CD4-positive, alpha-beta T cell treated with Interferon gamma for 1 hour (primary cell): ENCODE measurements around the gene ADCY3.

Experiments
- DNase-seq: peaks from one replicate; pipeline ENCODE4 v3.0.0-alpha.2; 2020

The ADCY3 gene

GRCh38 chr2:24920098-24920808, at the start of gene ADCY3:
Gene ADCY3, minus strand, starts transcription at chr2:24920237. Its CDS starts 1,250 bp downstream, at chr2:24918987.
- peak; percentile 53 for DNase-seq

GRCh38 chr2:24969784-24970183, 49.7 kb upstream of the ADCY3 start:
- no peak for DNase-seq

GRCh38 chr2:24961903-24962302, 41.9 kb upstream of the ADCY3 start:
- no peak for DNase-seq

- DNase-seq, result no peak
These were observed 39.7 kb upstream of the ADCY3 start for GRCh38 chr2:24959761-24960160.

GRCh38 chr2:24958411-24958935, 38.4 kb upstream of the ADCY3 start:
- no peak for DNase-seq

GRCh38 chr2:24957976-24958375, 37.9 kb upstream of the ADCY3 start:
- no peak for DNase-seq

GRCh38 chr2:24957221-24957620, 37.2 kb upstream of the ADCY3 start:
- no peak for DNase-seq

- no peak for DNase-seq
These were observed 35.9 kb upstream of the ADCY3 start for GRCh38 chr2:24955921-24956320.

- no peak for DNase-seq
These were observed 35.2 kb upstream of the ADCY3 start for GRCh38 chr2:24955232-24955631.

- no peak for DNase-seq
These were observed 30.1 kb upstream of the ADCY3 start for GRCh38 chr2:24950102-24950501.

- no peak for DNase-seq
These were observed 28.5 kb upstream of the ADCY3 start for GRCh38 chr2:24948506-24948905.

GRCh38 chr2:24947561-24948157, 27.6 kb upstream of the ADCY3 start:
- DNase-seq, result no peak

GRCh38 chr2:24945907-24946306, 25.9 kb upstream of the ADCY3 start:
- no peak for DNase-seq

GRCh38 chr2:24943427-24944053, 23.5 kb upstream of the ADCY3 start:
- no peak for DNase-seq

- no peak for DNase-seq
These were observed 19.3 kb upstream of the ADCY3 start for GRCh38 chr2:24939353-24939752.

GRCh38 chr2:24937236-24937635, 17.2 kb upstream of the ADCY3 start:
- DNase-seq, result no peak

GRCh38 chr2:24935145-24935544, 15.1 kb upstream of the ADCY3 start:
- DNase-seq, result no peak

- no peak for DNase-seq
These were observed 12.7 kb upstream of the ADCY3 start for GRCh38 chr2:24932715-24933114.

GRCh38 chr2:24930768-24931167, 10.7 kb upstream of the ADCY3 start:
- no peak for DNase-seq

GRCh38 chr2:24929230-24929629, 9.2 kb upstream of the ADCY3 start:
- no peak for DNase-seq

GRCh38 chr2:24928036-24928435, 8.0 kb upstream of the ADCY3 start:
- DNase-seq, result no peak

- no peak for DNase-seq
These were observed 6.7 kb upstream of the ADCY3 start for GRCh38 chr2:24926602-24927252.

GRCh38 chr2:24926220-24926601, 6.2 kb upstream of the ADCY3 start:
- no peak for DNase-seq

- no peak for DNase-seq
These were observed 5.8 kb upstream of the ADCY3 start for GRCh38 chr2:24925815-24926214.
